GM19193 (cell line): ENCODE data around the gene TSR1.

Experiments
- POLR2A ChIP-seq: IDR thresholded peaks from 4 replicates; pipeline ENCODE4 v1.6.1; 2011; ENCODE audit not compliant: insufficient read depth, insufficient read length; ENCODE audit errors: extremely low read depth

Gene TSR1

DNA sequence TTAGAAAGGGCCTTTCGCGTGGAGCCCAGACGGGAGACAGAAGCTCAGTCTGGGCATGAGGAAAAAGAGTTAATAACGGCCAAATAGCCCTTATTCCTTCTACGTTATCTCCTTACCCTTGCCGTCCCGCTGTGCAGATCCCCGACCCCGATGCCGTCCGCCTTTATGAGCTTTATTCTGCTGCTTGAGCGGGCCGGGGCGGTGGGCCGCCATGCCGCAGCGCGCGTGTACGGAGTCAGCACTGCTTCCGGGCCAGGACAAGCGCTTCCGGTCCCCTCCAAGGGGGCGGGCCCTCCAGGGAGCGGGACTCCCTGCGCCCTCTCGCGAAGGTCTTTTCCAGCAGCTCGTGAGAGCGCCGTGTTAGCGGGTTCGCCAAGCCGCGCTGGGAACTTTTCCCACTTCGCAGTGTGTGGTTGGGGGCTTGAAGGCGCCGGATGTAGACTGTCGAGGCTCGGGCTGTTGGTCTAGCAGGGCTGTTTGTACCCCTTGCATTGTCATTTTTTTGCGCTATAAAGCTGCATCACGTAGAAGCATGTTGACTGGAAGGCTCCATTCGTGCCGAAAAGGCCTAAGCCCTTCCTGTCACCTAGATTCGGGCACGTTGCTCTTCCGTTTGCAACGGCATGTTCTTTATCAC, at the start of gene TSR1:
Gene TSR1, minus strand, starts transcription at position 243 of the 637 bp plus-strand sequence. Its CDS starts 30 bp downstream, at position 213.
- peak; percentile 86 for TF ChIP-seq POLR2A

GRCh38 chr17:2385240-2386210, 49.3 kb upstream of the TSR1 start:
- no peak for TF ChIP-seq POLR2A

- no peak for TF ChIP-seq POLR2A
These were observed 48.3 kb upstream of the TSR1 start for GRCh38 chr17:2384439-2385127.

- no peak for TF ChIP-seq POLR2A
These were observed 47.4 kb upstream of the TSR1 start for GRCh38 chr17:2383628-2384167.

- no peak for TF ChIP-seq POLR2A
These were observed 44.8 kb upstream of the TSR1 start for GRCh38 chr17:2380950-2381649.

DNA sequence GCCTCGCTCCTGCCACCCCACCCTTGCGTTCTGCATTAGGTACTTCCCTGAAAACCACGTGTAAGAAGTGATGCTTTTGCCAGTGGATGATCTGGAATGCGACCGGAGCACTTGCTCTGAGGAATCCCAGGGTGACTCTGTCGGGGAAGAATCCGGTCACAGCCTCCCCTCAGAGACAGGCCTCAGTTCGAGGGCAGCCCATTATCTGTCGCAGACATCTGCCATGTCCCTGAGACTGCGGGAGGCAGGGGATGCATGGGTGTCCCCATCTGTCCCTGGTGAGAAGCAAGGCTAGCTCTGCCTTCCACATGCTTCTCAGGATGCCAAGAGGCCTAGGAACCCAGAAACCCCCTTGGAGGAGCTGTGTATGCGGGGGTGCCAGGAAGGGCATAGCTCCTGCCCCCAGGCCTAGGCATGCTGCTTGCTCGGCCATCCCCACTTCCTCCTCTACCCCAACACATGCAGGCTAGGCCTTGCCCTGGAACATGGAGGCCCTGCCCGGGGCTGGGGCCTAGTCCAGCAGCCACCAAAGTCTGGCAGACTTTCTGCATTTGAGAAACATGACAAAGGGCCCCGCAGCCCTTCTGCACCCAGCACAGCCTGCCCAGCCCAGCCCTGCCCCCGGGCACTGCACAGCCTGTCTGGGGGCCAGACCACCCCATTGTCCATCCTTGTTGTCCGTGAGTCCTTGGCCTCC, 44.1 kb upstream of the TSR1 start:
- peak; percentile 20 for TF ChIP-seq POLR2A

GRCh38 chr17:2379489-2380225, 43.4 kb upstream of the TSR1 start:
- no peak for TF ChIP-seq POLR2A

GRCh38 chr17:2378905-2379304, 42.6 kb upstream of the TSR1 start:
- TF ChIP-seq POLR2A: no peak

GRCh38 chr17:2377659-2378058, 41.4 kb upstream of the TSR1 start:
- no peak for TF ChIP-seq POLR2A

- no peak for TF ChIP-seq POLR2A
These were observed 39.9 kb upstream of the TSR1 start for GRCh38 chr17:2376107-2376506.

- TF ChIP-seq POLR2A: no peak
These were observed 39.1 kb upstream of the TSR1 start for GRCh38 chr17:2375406-2375805.

- no peak for TF ChIP-seq POLR2A
These were observed 38.5 kb upstream of the TSR1 start for GRCh38 chr17:2374549-2375285.
